SH-SY5Y (cell line): ENCODE data around the gene C22orf23.

Experiments used
- GATA2 ChIP-seq: IDR thresholded peaks from 2 replicates; pipeline ENCODE4 v1.6.1; 2011; ENCODE audit warnings: mild to moderate bottlenecking, low read depth, low read length
- GATA3 ChIP-seq: IDR thresholded peaks from 2 replicates; pipeline ENCODE4 v1.6.1; 2011; ENCODE audit warnings: low read depth, mild to moderate bottlenecking, low read length, moderate library complexity

DNA sequence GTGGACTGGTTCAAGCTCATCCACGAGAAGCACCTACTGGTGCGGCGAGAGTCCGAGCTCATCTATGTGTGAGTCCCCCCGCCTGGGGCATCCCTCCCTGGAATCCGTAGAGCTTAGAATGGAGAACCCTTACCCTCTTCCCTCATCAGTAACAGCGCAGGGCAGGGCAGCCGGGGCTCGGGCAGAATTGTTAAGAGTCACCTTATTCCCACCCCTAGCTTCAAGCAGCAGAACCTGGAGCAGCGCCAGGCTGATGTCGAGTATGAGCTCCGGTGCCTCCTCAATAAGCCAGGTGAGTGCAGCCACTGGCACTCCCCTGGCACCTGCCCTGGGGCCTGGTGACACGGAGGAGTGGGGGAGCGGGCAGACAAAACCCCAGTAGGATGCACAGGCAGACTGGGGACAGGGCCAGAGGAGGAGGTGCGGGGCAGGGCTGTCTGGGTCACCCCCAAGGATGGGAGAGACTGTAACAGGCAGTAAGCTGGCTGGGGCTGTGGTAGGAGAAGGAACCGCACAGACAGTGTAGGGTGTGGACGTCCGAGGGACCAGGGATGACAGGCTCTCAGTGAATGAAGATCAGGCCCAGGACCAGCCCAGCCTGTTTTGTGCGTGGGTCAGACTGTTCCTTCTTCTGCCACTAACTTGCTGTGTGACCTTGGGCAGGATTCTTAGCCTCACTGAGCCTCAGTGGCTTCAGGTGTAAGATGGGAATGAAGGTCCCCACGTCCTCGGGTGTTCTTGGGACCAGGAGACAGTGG, 20.4 kb downstream of the C22orf23 start:
- no peak for TF ChIP-seq GATA3
- no peak for TF ChIP-seq GATA2
